Liver (tissue), 3 donors: ENCODE data around the gene CACHD1.

Experiments
- ATF3 ChIP-seq: IDR thresholded peaks from 2 replicates; pipeline ENCODE4 v1.6.1; 2016; ENCODE audit warnings: antibody characterized with exemption
- CTCF ChIP-seq: fragments of 150-350 bp; IDR thresholded peaks from 2 replicates; pipeline ENCODE4 v1.5.1; 2017; ENCODE audit warnings: improper control_type of control experiment, low read depth, low read length; ENCODE audit not compliant: missing input control
- EGR1 ChIP-seq, 2 donors: IDR thresholded peaks; 2 replicates each; pipeline ENCODE4 v1.6.1; 2016 to 2018; ENCODE audit warnings: antibody characterized with exemption in 2 of 2, low read depth in 2 of 2
- RAD21 ChIP-seq, 2 donors: IDR thresholded peaks; 2 replicates each; pipeline ENCODE4 v1.6.1; 2016; ENCODE audit warnings: antibody characterized with exemption in 2 of 2, mild to moderate bottlenecking in 2 of 2
- YY1 ChIP-seq: IDR thresholded peaks from 2 replicates; pipeline ENCODE4 v1.6.1; 2016; ENCODE audit warnings: antibody characterized with exemption, mild to moderate bottlenecking
- TF ChIP-seq, protein P1 (sequence below): IDR thresholded peaks from 2 replicates; pipeline ENCODE4 v1.6.1; 2016; ENCODE audit warnings: antibody characterized with exemption, mild to moderate bottlenecking
- TF ChIP-seq, protein P2 (sequence below): IDR thresholded peaks from 2 replicates; pipeline ENCODE4 v1.6.1; 2016; ENCODE audit warnings: antibody characterized with exemption
- donor health status: healthy.
- donor health status: healthy.

DNA sequence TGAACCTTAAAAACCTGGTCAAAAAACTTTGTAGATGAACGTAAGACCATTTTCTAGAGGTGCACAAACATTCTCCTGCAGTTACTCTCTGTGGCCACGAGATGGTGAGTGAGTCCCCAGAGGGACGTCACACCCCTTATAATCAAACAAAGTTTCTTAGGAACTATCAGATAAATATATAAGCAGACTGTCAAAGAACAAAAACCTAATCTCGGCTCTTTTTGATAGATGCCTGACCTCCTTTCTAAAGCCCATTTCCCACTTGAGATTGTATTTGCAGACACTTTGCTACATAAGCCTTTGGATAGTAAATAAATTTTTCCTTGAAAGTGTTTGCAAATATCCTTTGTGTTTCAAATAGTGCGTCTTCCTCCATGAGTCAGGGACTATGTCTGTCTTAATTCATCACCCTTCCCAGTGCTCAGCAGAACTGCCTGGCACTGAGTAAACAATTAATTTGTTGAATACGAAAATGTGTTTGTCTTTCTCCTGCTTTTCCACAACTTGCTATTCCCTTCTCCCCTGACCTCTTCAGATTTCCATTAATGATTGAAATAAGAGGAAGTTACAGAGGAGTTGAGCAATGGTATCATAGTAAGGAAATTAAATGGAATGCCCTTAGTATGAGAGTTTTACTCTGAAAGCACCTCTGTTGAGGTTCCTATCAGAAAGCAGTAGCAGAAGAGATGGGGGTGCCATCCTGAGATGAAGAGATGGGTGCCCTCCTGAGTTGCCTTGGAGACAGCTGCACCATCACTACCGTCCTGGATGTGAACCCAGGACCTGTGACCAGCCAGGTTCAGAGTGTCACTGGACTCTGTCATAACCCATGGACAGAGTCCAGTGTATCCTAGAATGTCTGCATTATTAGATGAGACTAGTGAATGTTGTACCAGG is 217.1 kb downstream of the CACHD1 start:
- TF ChIP-seq ATF3 (no peak), CTCF (peak; percentile 79), RAD21 (IDR thresholded peaks at IDR 0.05) (peak; percentile 80 to 85), EGR1 (IDR thresholded peaks at IDR 0.05; ENCODE audit: low read depth in 2 of 2) (no peak), YY1 (no peak)
- TF ChIP-seq, protein P1, sequence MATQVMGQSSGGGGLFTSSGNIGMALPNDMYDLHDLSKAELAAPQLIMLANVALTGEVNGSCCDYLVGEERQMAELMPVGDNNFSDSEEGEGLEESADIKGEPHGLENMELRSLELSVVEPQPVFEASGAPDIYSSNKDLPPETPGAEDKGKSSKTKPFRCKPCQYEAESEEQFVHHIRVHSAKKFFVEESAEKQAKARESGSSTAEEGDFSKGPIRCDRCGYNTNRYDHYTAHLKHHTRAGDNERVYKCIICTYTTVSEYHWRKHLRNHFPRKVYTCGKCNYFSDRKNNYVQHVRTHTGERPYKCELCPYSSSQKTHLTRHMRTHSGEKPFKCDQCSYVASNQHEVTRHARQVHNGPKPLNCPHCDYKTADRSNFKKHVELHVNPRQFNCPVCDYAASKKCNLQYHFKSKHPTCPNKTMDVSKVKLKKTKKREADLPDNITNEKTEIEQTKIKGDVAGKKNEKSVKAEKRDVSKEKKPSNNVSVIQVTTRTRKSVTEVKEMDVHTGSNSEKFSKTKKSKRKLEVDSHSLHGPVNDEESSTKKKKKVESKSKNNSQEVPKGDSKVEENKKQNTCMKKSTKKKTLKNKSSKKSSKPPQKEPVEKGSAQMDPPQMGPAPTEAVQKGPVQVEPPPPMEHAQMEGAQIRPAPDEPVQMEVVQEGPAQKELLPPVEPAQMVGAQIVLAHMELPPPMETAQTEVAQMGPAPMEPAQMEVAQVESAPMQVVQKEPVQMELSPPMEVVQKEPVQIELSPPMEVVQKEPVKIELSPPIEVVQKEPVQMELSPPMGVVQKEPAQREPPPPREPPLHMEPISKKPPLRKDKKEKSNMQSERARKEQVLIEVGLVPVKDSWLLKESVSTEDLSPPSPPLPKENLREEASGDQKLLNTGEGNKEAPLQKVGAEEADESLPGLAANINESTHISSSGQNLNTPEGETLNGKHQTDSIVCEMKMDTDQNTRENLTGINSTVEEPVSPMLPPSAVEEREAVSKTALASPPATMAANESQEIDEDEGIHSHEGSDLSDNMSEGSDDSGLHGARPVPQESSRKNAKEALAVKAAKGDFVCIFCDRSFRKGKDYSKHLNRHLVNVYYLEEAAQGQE = no peak
- TF ChIP-seq, protein P2, sequence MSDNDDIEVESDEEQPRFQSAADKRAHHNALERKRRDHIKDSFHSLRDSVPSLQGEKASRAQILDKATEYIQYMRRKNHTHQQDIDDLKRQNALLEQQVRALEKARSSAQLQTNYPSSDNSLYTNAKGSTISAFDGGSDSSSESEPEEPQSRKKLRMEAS = no peak
